HTR-8/SVneo (cell line): ENCODE data around the gene C10orf67.
"Not testable (repeated sequence)": the region's sequence is repeated elsewhere in the genome, so short reads cannot be mapped to it uniquely, and the experiment has no call there.

Source experiments
- DNase-seq: peaks from one replicate; pipeline ENCODE4 v3.0.0; 2011; ENCODE audit warnings: low spot score, mixed read lengths; ENCODE audit not compliant: insufficient read length
- FAIRE-seq: peaks from 2 replicates; lab custom pipeline; 2011; peaks lifted over from hg19 to GRCh38; lab: Jason Lieb, UNC

Gene C10orf67

DNA sequence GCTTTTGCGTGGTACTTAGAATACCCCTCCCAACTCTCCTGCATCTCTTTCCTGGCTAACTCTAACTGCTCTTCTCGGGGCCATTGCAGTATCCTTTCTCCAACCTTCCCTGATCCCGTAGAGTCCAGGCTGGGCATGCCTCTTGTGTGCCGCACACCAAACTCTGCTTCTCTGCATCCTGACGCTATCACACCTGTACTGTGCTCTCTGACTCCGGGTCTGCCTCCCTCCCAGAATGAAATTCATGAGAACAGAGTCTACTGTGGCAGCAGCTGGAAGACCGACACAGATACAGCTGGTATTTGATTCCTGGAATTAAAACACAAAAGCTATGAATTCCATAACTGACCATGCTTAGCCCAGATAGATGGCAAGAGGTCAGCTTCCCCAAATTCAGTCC, 60.9 kb downstream of the C10orf67 start:
- no peak for DNase-seq
- FAIRE-seq = no peak

DNA sequence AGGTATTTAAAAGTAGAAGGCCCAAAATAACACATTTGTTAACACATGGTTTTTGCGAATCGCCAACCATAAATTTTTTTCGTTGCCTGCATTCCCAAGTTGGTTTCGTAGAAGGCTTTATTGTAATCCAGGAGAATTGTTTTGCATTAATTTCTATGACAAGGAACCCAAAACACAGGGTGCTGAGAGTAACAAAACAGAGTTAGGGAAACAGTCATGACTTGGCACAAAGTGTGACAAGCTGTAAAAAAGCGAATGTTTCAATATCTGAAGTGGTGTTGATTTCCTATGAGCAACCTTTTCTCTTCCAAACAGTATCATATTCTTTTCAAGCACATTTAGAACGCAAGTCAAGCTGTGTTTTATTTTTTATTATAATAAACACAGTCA, 63.6 kb downstream of the C10orf67 start:
- no peak for DNase-seq
- FAIRE-seq = no peak

DNA sequence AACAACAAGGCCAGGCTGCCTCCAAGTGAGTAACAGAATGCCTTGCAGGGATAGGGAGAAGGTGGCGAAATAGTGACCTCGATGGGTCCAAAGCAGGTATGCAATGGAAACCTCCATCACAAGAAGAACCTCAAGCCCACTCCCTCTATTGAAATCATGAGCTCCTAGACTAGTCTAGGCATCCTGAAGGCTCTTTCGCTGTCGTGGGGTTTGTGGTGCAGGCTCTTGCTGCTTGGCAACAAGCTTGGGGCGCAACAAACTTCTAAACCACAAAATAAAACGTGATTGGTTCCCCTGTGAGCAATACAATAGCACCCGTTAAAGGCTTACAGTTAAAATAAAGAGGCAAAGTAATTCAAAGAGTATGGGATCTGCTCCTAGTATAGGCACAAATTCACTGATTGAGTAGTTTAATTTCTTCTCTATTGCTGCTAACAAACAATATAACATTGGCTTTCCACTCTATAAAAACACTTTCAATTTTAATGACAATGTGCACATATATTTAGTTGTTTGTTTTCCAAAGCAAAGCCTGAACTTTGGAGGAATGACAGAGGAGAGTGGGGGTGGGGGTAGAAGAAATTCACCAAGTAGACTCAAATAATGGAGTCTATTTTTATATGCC, 64.1 kb downstream of the C10orf67 start:
- no peak for DNase-seq
- FAIRE-seq = no peak

DNA sequence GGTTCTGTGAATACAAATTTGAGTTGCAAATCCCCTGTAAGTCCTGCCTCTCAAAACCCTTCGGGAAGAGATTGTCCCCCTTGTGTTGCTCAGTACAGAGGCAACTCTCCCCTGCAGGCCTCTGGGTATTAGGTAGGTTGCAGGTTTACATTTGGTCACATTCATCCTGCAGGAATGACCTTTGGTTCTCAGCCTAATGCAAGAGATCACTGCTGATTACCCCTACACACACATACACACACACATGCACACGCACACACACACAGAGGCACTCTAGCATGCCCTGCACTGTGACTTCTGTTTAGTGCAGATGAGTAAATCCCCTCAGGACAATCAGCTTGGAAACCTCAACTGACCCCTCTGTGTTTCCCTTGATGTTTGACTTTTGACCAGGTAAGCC, 69.2 kb downstream of the C10orf67 start:
- no peak for FAIRE-seq

DNA sequence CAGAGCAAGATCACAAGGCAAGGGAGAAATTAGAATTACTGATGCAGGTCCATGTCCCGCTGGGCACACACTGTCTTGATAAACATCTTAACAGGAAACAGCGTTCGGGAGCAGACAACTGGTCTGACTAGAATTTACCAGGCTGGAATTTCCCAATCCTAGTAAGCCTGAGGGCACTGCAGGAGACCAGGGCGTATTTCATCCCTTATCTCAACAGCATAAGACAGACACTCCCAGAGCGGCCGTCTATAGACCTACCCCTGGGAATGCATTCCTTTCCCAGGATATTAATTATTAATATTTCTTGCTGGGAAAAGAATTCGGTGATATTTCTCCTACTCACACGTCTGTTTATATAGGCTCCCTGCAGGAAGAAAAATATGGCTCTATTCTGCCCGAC, 70.4 kb downstream of the C10orf67 start:
- not testable (repeated sequence) for DNase-seq, FAIRE-seq

More for the DNA sequence above, 69.2 kb downstream of the C10orf67 start:
- DNase-seq = no peak

DNA sequence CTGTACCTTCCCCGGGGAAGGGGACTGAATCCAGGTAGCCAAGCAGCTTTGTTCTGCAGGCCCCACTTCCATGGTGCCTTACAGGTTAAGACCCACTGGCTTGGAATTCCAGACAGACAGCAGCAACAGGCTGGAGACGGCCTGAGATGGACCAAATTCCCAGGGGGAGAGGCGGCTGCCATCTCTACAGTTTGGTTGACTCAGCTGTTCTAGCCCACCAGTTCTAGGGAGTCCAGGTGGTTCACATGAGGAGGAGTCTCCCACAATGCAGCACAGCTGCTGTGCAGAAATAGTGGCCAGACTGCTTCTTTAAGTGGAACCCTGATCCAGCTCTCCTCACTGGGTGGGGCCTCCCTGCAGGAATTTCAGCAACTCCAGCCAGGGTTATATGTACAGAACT, 74.1 kb downstream of the C10orf67 start:
- no peak for DNase-seq
- no peak for FAIRE-seq

DNA sequence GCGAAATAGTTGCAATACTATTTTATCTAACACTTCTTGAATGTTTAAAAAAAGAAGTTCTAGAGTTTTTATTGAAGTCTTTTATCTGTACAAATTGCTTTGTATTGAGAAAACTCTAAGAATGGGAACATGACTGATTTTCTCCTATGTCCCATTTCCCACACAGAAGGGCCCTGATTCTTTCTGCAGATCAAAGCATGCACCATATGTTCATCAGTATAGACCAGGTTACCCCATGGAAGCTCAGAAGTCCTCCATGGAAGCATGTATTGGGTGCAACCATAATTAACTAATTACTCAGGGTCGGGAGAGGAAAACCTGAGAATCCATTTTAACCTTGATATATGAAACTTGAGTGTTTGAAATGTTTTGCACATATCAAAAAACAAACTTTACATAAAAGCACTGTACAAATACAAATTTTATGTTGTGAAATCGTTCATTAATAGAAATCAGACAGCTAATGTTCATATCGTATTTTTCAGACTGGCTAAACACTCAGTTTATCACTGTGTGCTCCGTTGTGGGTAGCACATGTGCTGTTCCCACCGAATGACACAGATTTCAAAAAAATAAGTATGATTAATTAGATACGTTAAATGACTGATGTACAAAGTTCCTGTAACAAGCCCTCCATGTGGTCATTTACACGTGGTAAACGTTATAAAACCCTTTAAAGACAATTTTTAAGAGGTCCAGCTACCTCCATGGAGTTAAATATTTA, 81.0 kb downstream of the C10orf67 start:
- FAIRE-seq (no peak), DNase-seq (no peak)

DNA sequence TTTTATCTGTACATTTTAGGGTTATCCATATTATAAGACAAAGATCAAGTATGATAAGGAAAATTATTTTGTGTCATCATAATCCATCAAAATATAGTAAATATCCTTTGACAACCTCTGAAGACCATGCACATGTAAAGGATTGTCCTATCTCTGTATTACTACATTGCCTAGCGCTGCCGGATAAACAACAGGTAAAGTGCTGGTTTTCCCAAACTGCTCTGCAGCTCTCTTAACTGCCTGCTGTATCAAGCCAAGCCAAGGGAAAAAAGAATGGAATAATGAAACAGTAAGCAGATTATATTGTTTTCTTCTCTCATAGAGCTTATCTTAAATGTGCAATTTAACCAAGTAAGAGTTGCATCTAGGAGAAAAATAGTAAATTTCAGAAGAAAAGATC, 81.7 kb downstream of the C10orf67 start:
- FAIRE-seq (no peak), DNase-seq (no peak)

DNA sequence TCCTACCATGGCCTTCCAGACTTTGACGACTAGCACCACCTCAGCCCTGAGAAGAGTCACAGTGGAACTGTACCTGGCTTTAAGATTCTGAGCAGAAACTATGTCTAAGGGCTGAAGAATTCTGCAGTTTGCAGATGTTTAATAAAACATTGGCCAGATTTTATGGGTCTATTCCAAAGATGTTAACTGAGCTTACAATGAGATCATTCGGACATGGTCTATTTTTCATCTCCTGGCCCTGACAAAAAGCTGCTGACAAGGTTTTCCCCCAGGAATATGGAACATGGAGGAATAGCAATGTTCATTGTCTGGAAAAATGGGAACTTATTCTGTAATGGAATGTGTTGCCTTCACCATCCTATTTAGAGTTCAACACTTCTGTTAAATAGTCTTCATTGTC, 86.1 kb downstream of the C10orf67 start:
- no peak for FAIRE-seq
- DNase-seq = no peak

DNA sequence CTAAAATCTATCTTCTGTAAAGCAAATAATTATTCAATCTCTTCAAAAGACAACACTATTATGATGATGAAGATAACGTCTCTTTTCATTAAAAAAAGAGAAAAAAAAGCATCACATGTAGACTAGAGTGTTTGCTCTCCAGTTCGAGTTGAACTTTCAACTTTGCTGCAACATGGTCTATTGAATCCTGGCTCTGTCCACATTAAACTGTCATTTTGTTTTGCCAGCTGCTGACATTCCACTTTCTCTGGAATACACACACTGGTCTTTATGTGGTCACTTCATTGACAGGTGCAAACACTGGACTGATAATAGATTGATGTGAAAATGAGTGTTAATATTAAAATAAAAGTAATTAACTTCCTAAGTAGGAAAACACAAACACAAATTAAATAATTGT, 90.8 kb downstream of the C10orf67 start:
- FAIRE-seq (no peak), DNase-seq (no peak)

DNA sequence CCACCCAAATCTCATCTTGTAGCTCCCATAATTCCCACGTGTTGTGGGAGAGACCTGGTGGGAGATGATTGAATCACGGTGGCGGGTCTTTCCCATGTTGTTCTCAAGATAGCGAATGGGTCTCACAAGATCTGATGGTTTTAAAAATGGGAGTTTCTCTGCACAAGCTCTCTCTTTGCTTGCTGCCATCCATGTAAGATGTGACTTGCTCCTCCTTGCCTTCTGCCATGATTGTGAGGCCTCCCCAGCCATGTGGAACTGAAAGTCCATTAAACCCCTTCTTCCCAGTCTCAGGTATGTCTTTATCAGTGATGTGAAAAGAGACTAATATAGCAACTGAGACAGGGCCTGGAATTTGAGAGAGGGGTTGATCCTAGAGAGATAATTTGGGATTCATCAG, 91.7 kb downstream of the C10orf67 start:
- not testable (repeated sequence) for FAIRE-seq, DNase-seq

DNA sequence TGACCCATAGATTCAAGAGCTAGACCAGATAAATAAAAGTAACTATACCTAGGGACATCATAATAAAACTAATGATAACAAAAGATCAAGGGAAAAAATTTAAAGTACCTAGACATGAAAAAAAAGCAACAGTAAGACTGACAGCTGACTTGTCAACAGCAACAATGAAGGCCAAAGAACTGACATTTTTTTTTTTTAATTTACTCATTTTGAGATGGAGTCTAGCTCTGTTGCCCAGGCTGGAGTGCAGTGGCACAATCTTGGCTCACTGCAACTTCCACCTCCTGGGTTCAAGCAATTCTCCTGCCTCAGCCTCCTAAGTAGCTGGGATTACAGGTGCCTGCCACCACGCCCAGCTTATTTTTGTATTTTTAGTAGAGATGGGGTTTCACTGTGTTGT, 102.8 kb downstream of the C10orf67 start:
- FAIRE-seq, DNase-seq: not testable (repeated sequence)

DNA sequence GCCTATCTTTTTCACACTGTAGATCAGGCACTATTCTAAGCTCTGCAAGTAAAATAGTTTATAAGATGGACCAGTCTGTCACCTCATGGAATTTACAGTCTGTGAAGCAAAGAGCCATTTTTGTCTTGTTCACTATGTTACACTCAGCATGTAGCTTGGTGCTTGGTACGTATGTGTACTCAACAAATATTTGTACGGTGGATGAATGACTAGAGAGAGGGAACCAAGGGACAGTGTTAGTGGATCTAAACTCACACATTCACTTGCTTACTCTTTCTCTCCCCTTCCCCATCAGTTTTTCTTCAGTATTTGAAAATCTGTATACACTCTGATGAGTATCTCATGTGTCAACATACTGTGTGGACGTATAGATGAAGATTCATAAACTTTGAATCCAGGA, 106.6 kb downstream of the C10orf67 start:
- no peak for DNase-seq
- FAIRE-seq = no peak

DNA sequence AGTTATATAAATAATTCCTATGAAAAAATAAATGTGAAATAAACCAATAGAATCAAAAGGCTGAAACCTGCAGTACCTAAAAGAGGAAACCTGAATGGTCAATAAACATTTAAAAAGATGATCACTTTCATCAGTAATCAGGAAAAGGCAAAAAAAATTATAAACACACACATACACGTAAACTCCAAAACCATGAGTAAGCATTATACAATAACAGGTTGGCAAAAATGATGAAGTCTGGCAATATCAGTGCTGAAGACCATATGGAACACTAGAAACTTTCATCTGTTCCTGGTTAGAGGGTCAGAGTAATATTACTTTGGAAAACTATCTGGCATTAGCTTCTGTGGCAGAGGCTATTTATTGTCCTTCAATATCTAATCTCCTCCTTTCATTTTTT, 114.0 kb downstream of the C10orf67 start:
- DNase-seq (no peak), FAIRE-seq (no peak)

DNA sequence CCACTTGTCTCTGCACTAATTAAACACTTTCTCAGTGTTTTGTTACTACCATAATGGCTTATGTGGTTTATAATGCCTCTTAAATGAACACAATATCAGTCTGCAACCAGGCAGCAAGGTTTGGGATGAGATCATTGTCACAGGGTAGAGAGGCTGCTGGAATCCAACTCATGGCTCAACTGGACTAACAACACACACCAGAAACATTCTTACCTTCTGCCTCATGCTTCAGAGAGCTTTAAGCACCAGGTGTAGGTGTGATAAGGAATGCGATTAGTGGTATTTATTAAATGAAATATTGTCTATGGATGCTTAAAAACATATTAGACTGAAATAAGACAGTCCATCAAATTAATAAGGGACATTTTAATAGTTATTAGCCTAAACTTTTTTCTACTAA, 127.1 kb downstream of the C10orf67 start:
- FAIRE-seq (no peak), DNase-seq (no peak)

DNA sequence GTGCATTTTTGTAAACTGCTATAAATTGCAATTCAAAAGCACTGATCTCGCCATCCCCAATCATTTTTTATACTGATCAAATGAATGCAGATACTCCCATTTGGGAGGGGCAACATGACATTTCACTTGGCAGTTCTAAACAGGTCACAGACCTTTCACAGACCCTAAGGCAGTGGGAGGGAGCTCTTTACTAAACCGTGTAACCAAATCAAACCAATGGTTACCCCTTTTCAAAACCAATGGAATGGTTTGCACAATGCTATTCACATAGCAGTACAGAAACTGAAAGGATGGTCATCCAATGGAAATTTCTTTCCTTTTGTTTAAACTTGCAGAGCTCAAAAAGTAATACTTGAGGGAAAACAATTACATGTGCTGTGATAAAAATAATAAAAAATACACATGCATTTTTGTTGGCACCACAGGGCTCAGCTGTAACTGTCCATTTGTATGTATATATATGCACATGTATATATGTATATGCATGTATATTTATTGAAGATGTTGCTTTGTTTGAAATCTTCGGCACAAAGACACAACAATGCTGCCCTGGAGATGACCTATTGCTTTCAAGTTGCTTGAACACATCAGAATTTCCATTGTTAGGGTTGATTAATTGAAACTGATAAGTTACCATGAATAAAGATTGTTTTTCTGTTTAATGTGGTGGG, 138.5 kb downstream of the C10orf67 start:
- FAIRE-seq = no peak
- no peak for DNase-seq

DNA sequence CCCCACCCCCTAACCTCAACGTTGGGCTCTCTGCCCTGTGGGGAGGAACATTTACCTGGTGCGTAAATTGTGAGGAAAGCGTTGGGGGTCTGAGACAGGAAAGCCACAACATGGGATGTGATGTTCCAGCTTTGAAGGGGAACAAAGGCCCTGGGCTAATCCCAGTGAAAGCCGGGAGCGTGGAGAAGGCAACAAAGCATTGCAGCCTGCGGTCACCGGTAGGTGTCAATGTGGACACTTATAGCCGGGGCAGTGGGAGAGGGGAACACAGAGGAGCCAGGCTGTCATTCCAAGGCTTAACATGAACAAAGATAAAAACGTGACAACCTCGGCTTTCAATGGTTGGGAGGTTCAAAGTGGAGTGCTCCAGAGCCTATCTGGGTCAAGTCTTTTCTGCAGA, 139.8 kb downstream of the C10orf67 start:
- FAIRE-seq (no peak), DNase-seq (no peak)

DNA sequence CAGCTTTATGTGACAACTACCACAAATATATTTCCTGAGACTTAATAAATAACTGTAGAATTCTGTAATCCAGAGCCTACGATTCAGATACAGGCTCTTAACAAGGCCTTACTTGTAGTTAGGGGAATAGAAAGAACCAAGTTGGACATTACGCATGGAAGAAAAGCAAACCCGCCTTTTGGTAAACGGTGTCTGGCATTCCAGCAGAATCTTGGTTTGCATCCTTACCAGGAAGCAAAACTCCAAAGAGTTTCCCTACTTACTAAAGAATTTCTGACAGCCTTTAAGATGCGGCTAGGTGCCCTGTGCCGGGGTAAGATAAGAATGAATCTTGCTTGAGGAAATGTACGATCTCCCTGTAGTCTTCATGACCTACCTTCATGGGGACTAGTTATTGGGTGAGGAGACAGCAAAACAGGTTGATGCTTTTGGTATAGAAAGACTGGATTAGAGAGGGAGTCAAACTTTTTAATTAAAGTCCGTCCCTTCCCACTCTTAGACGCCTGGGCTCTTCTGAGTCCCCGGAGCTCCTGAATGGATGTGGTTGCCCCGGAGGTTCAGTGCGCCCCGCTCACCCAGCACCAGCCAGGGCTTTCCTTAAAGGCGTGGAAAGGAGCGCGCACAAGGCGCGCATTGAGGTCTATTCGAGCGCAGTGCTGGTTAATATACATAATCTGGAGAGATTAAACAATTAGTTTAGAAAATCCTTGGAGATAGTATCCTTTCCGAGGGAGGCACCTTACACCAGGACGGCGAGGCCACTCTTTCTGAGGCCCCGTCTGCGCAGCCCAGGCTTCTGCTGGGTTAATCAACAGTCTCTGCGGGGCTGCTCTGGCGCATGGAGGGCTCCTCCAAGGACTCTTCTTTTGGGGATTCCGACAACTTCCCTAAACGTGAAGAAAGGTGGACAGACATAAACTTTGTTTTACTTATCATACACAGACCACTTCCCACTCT, 140.9 kb downstream of the C10orf67 start:
- no peak for FAIRE-seq
- DNase-seq = no peak

DNA sequence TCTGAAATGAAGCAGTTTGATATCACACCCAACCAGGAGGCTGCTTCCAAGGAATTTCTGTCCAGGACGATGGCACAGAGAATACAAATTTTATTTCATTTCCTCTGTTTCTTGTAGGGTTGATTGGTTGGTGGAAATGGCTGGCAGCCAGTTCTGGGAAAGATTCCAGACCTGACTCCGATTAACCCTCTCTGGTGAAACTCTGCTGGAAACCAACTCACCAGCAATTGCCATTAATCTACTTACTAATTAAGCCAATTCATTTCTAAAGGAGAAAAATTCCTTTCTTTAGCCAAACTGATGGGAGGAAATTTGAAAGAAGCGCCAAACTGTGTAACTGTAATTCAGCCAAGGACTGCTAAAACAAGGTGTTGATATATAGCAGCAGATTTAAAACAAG, 141.8 kb downstream of the C10orf67 start:
- DNase-seq = no peak
- FAIRE-seq = no peak

DNA sequence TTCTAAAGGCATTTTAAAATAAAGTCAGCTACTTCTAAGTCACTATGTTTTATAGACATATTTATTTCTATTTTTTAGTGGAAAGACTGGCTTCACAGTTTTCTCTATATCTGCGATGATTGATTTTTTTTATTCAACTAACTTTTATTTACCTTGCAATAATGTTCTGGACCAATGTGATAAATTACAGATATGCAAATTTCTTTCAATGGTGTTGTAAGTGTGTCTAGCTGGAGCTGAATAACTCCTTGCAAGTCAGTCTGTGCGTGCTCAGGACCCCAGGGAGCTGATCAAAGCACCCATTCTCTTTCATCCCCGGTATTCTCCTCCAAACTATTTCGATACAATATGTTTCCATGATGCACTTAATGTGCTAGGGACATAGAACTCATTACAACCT, 142.8 kb downstream of the C10orf67 start:
- DNase-seq = no peak
- no peak for FAIRE-seq
